K562 (cell line): Measurements from ENCODE around the gene ATP10B. TPM values are rescaled to one million over a fixed set of nuclear protein-coding genes. Genes with fewer than 3 reads are reported as not detected.

Experiments used
- ATAC-seq: fragments of 200-7000 bp; cut with Tn5 transposase; 3 replicates; pipeline ENCODE4 v1.9.1; 2020; ENCODE audit warnings: moderate library complexity
- BruUV-seq: library from RNA; stranded (reverse); fragments of 400-500 nt; replicated peaks from 2 replicates; lab custom pipeline; 2021; lab: Mats Ljungman, UMichigan
- CTCF ChIA-PET: fragments of 300-600 bp; formaldehyde crosslinking; extraction: SDS; loops from one replicate; lab custom pipeline; 2021; ENCODE audit warnings: low intra/inter-chr PET ratio; lab: Yijun Ruan, JAX
- POLR2A ChIA-PET: fragments of 300-600, 350-650 bp; sonication (Branson Sonifier 250); formaldehyde crosslinking; extraction: SDS; loops from one replicate; lab custom pipeline; 2021; ENCODE audit warnings: antibody characterized with exemption, inconsistent platforms; lab: Yijun Ruan, JAX
- DNase-seq, 4 experiments: peaks; one replicate each; pipeline versions ENCODE4 v3.0.0 to v3.0.0-alpha.2; 2011 to 2018; ENCODE audit warnings: low spot score in 3 of 4, mixed read lengths in 3 of 4; ENCODE audit errors: extremely low read depth in 1 of 4
- FAIRE-seq: peaks from 2 replicates; lab custom pipeline; 2011; peaks lifted over from hg19 to GRCh38; lab: Jason Lieb, UNC
- H2AFZ ChIP-seq: 2 replicates; pipeline ENCODE4 v1.6.0; 2011; ENCODE audit warnings: low read depth, low read length, control low read depth, inconsistent platforms
- H3K27ac ChIP-seq: fragments of 200-600 bp; 3 replicates; pipeline ENCODE4 v1.8.0; 2011; ENCODE audit warnings: low read depth, mild to moderate bottlenecking, control low read depth, inconsistent platforms, low read length, moderate library complexity, mixed read lengths; ENCODE audit errors: extremely low read depth
- H3K27me3 ChIP-seq, 2 experiments: fragments of 300-600 bp in 1 of 2; 2 replicates in 1 of 2; 3 replicates in 1 of 2; pipeline versions ENCODE4 v1.6.0 to v1.8.0; 2011; ENCODE audit warnings: inconsistent platforms in 2 of 2, low read length in 2 of 2, mild to moderate bottlenecking in 1 of 2, mixed read lengths in 1 of 2, moderate library complexity in 1 of 2; ENCODE audit not compliant: control insufficient read depth in 2 of 2, insufficient read depth in 2 of 2
- H3K36me3 ChIP-seq: fragments of 300-600 bp; 3 replicates; pipeline ENCODE4 v1.8.0; 2011; ENCODE audit warnings: mild to moderate bottlenecking, low read length, inconsistent platforms; ENCODE audit not compliant: control insufficient read depth, insufficient read depth
- H3K4me1 ChIP-seq, 2 experiments: fragments of 200-600 bp in 1 of 2; replicated peaks in 1 of 2; 2 replicates in 1 of 2; 3 replicates in 1 of 2; pipeline versions ENCODE4 v1.5.1 to v1.8.0; 2011; ENCODE audit warnings: inconsistent platforms in 2 of 2, low read length in 2 of 2, mild to moderate bottlenecking in 1 of 2, mixed read lengths in 1 of 2, moderate library complexity in 1 of 2; ENCODE audit not compliant: control insufficient read depth in 2 of 2, insufficient read depth in 2 of 2
- H3K4me2 ChIP-seq: 2 replicates; pipeline ENCODE4 v1.6.1; 2011; ENCODE audit warnings: low read length, control low read depth, inconsistent platforms, mixed read lengths; ENCODE audit not compliant: insufficient read depth
- H3K4me3 ChIP-seq: fragments of 200-600 bp; sonication (generic), shearing (Covaris generic); 2 replicates; pipeline ENCODE4 v1.5.1; 2016; ENCODE audit warnings: control low read depth, inconsistent platforms
- H3K79me2 ChIP-seq: fragments of 200-600 bp; 3 replicates; pipeline ENCODE4 v1.8.0; 2011; ENCODE audit warnings: low read length, inconsistent platforms; ENCODE audit not compliant: control insufficient read depth, insufficient read depth
- H3K9ac ChIP-seq, 2 experiments: 2 replicates each; pipeline versions ENCODE4 v1.6.0 to v1.6.1; 2011; ENCODE audit warnings: low read depth in 2 of 2, low read length in 2 of 2, control low read depth in 1 of 2, inconsistent platforms in 1 of 2, mild to moderate bottlenecking in 1 of 2, mixed read lengths in 1 of 2; ENCODE audit not compliant: insufficient read depth in 1 of 2
- H3K9me1 ChIP-seq: one replicate; pipeline ENCODE4 v1.6.0; 2011; ENCODE audit warnings: inconsistent platforms, mild to moderate bottlenecking, low read length, moderate library complexity; ENCODE audit not compliant: control insufficient read depth, insufficient read depth
- H3K9me3 ChIP-seq: replicated peaks from 2 replicates; pipeline ENCODE4 v1.5.1; 2011; ENCODE audit warnings: low read depth, low read length, inconsistent platforms; ENCODE audit not compliant: control insufficient read depth, insufficient read depth
- H4K20me1 ChIP-seq: replicated peaks from 2 replicates; pipeline ENCODE4 v1.6.1; 2011; ENCODE audit warnings: low read length, inconsistent platforms, mixed read lengths; ENCODE audit not compliant: control insufficient read depth, insufficient read depth
- BHLHE40 ChIP-seq: IDR thresholded peaks from 2 replicates; pipeline ENCODE4 v1.6.1; 2011; ENCODE audit warnings: low read length, improper control_type of control experiment
- CBX5 ChIP-seq: IDR thresholded peaks from 2 replicates; pipeline ENCODE4 v1.6.1; 2014; ENCODE audit warnings: low read depth, borderline replicate concordance
- MTA1 ChIP-seq: fragments of 450-650 bp; IDR thresholded peaks from 2 replicates; pipeline ENCODE4 v1.6.1; 2017; ENCODE audit warnings: borderline replicate concordance
- NR1H2 ChIP-seq: sonication (generic); formaldehyde crosslinking; IDR thresholded peaks from 2 replicates; pipeline ENCODE4 v1.4.0; 2020; ENCODE audit warnings: mild to moderate bottlenecking, missing genetic modification reagents
- RAD51 ChIP-seq: fragments of 450-650 bp; IDR thresholded peaks from 2 replicates; pipeline ENCODE4 v1.7.1; 2016; ENCODE audit warnings: low read depth, mild to moderate bottlenecking, borderline replicate concordance
- SP1 ChIP-seq: sonication (generic); formaldehyde crosslinking; IDR thresholded peaks from 2 replicates; pipeline ENCODE4 v1.8.1; 2022; ENCODE audit warnings: mild to moderate bottlenecking, missing genetic modification reagents
- SRSF3 ChIP-seq: fragments of 200-400 bp; formaldehyde crosslinking; IDR thresholded peaks from 2 replicates; pipeline ENCODE4 v1.6.1; 2016; ENCODE audit warnings: mild to moderate bottlenecking, low read length, moderate library complexity; ENCODE audit not compliant: insufficient read depth
- ZNF282 ChIP-seq: sonication (generic); formaldehyde crosslinking; IDR thresholded peaks from 2 replicates; pipeline ENCODE4 v1.8.1; 2023; ENCODE audit warnings: missing genetic modification reagents
- ZNF717 ChIP-seq: fragments of 250-450 bp; sonication (Bioruptor Pico); IDR thresholded peaks from 2 replicates; pipeline ENCODE4 v1.5.0; 2021
- WGBS: fragments of 100-300 bp; shearing (Covaris generic); methylation state at CpG from one replicate; pipeline ENCODE4 v1.1.6; 2016; ENCODE audit warnings: low coverage, mixed read lengths; ENCODE audit not compliant: insufficient coverage; ENCODE audit errors: missing lambda C conversion rate; 5-methylcytosine and 5-hydroxymethylcytosine counted together
- in situ Hi-C: fragments of 300-500 bp; cut with MboI; formaldehyde crosslinking; loops from 4 replicates; pipeline ENCODE4 v1.15.0; 2018; ENCODE audit warnings: inconsistent platforms, mixed read lengths
- intact Hi-C: fragments of 100-400 bp; cut with micrococcal nuclease; formaldehyde crosslinking; loops from 2 replicates; pipeline ENCODE4 v1.14.2; 2022
- polyA plus RNA-seq, 8 experiments: library from polyadenylated mRNA; depleted of rRNA in 4 of 8; stranded (reverse) in 5 of 8; unstranded in 3 of 8; fragments of >200 nt; fragmentation: Nextera tagmentation in 2 of 8; fragmentation: Illumina TruSeq in 1 of 8; extraction: Ambion mirVana in 2 of 8; extraction: Trizol in 1 of 8; gene quantifications; 2 replicates each; pipeline versions ENCODE4 v1.2.1 to v1.2.3, GENCODE V29; 2011 to 2014; ENCODE audit warnings: inconsistent platforms in 1 of 8, missing spikeins in 1 of 8
- total RNA-seq, 7 experiments: library from RNA; depleted of rRNA in 6 of 7; stranded (reverse); fragments of >200 nt in 6 of 7; fragmentation: Illumina TruSeq in 2 of 7; extraction: Trizol in 2 of 7; gene quantifications; 2 replicates each; pipeline versions ENCODE4 v1.2.1 to v1.2.3, GENCODE V29; 2011 to 2021; ENCODE audit warnings: low replicate concordance in 1 of 7
- TF ChIP-seq, protein P1 (sequence below): fragments of 450-650 bp; conservative IDR thresholded peaks from 2 replicates; pipeline ENCODE4 v1.6.1; 2016; ENCODE audit warnings: missing genetic modification characterization, low read depth, mild to moderate bottlenecking, missing compliant biosample characterization, moderate library complexity
- TF ChIP-seq, protein P2 (sequence below): fragments of 250-450 bp; sonication (Bioruptor Pico); IDR thresholded peaks from 2 replicates; pipeline ENCODE4 v1.5.0; 2022; ENCODE audit warnings: mild to moderate bottlenecking
- TF ChIP-seq, protein P3 (sequence below), 2 experiments: fragments of 450-650 bp in 1 of 2; IDR thresholded peaks; 2 replicates each; pipeline ENCODE4 v1.6.1; 2011 to 2017; ENCODE audit warnings: low read depth in 2 of 2, antibody characterized with exemption in 1 of 2, borderline replicate concordance in 1 of 2, low read length in 1 of 2, mild to moderate bottlenecking in 1 of 2, mixed read lengths in 1 of 2; ENCODE audit not compliant: control insufficient read depth in 1 of 2
- TF ChIP-seq, protein P4 (sequence below): sonication (generic); formaldehyde crosslinking; IDR thresholded peaks from 2 replicates; pipeline ENCODE4 v1.8.0; 2022; ENCODE audit warnings: mild to moderate bottlenecking, missing genetic modification reagents

ATP10B gene
- total and polyA plus RNA-seq, 9 of the 15 experiments (the other 6 are each of a cell fraction or from before 2014, with no cell fraction given): 0.04 TPM; not detected in 8

DNA sequence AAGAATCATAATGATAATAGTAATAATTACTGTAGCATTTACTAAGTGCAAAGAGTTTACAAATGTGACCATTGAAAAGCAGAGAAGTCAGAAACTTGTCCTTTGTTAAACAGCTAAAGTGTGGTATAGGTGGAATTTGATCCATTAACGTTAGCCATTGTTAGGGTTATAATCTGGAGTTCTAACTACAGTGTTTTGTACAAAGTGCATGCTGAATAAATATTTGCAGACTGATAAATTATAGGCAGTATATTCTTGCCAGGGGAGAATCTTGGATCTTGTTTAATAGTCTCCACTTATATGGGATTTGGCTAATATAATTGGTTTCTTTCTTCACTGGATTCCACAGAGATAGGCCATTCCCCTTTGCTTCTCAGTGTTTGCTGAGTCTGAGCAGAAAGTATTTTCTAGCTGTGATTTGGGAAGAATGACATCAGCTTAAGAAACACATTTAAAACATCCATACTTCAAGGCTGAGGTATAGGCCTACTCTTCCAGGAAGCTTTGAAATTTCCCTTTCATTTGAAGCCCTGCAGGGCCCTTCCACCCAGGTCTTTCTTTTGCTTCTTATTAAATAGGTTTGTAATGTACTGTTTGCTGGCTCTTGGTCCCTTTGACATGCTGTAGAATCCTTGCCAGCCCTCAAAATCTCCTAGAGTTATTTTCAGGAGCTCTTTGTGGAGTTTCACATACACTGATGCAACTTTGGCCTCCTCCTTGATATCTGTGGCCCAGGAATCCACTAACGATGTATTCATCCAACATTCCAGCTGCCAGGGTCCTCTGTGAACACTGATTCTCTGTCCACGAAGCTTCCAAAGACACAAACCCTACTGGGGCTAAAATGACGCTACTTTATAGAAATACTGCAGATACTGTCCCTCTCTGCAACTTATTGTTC lies 51.4 kb downstream of the ATP10B start (continued):
- TF ChIP-seq BHLHE40 (no peak), NR1H2 (no peak)

DNA sequence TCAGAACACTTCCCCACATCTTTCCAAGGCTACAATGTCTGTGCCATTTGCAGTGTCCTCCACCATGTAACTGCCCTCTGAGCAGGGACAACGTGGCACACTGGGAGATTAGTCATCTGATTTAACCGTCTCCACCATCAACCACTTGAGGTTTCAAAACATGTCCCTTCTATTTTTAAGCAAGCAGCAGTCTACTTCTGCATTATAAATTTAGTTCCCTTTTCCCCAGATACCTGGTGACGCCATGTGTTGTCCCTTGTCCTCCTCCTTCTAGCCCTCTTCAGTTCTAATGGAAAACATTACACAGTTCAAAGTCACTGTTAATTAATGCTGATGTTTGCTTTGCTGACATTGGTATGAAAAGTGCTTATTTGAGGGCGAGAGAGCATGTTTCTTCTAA lies 52.8 kb downstream of the ATP10B start:
- Histone ChIP-seq H2AFZ (no peak overlapping the region), H3K27me3 (no peaks in the 10 kb centered on the region), H3K9me3 (no peaks in the 10 kb centered on the region), H4K20me1 (no peaks in the 10 kb centered on the region), H3K9me1 (no peaks in the 10 kb centered on the region), H3K79me2 (no peaks in the 10 kb centered on the region), H3K36me3 (no peaks in the 10 kb centered on the region), H3K4me3 (no peak overlapping the region), H3K4me2 (no peak overlapping the region), H3K27ac (no peak overlapping the region), H3K4me1 (no peaks in the 10 kb centered on the region), H3K9ac (no peak overlapping the region)
- intact Hi-C loops: no loop called here
- WGBS: 3% methylated on average over 3 of the region's 4 CpGs
- no peak for DNase-seq
- no TSS peak for BruUV-seq
- ChIA-PET POLR2A (no interaction called here), CTCF (no interaction called here)
- FAIRE-seq: no peak
- in situ Hi-C loops: no loop called here
- ATAC-seq: no peak
- TF ChIP-seq SP1 (CRISPR knock-in tag): no peak
- TF ChIP-seq ZNF717 (CRISPR knock-in tag): no peak
- TF ChIP-seq, protein P1, sequence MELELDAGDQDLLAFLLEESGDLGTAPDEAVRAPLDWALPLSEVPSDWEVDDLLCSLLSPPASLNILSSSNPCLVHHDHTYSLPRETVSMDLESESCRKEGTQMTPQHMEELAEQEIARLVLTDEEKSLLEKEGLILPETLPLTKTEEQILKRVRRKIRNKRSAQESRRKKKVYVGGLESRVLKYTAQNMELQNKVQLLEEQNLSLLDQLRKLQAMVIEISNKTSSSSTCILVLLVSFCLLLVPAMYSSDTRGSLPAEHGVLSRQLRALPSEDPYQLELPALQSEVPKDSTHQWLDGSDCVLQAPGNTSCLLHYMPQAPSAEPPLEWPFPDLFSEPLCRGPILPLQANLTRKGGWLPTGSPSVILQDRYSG (tag): no peak
- TF ChIP-seq ZNF282 (CRISPR knock-in tag): no peak
- no peak for TF ChIP-seq CBX5
- no peak for TF ChIP-seq RAD51
- TF ChIP-seq SRSF3: no peak
- TF ChIP-seq, protein P2, sequence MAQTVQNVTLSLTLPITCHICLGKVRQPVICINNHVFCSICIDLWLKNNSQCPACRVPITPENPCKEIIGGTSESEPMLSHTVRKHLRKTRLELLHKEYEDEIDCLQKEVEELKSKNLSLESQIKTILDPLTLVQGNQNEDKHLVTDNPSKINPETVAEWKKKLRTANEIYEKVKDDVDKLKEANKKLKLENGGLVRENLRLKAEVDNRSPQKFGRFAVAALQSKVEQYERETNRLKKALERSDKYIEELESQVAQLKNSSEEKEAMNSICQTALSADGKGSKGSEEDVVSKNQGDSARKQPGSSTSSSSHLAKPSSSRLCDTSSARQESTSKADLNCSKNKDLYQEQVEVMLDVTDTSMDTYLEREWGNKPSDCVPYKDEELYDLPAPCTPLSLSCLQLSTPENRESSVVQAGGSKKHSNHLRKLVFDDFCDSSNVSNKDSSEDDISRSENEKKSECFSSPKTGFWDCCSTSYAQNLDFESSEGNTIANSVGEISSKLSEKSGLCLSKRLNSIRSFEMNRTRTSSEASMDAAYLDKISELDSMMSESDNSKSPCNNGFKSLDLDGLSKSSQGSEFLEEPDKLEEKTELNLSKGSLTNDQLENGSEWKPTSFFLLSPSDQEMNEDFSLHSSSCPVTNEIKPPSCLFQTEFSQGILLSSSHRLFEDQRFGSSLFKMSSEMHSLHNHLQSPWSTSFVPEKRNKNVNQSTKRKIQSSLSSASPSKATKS (CRISPR knock-in tag): no peak
- no peak for TF ChIP-seq MTA1
- TF ChIP-seq, protein P3, sequence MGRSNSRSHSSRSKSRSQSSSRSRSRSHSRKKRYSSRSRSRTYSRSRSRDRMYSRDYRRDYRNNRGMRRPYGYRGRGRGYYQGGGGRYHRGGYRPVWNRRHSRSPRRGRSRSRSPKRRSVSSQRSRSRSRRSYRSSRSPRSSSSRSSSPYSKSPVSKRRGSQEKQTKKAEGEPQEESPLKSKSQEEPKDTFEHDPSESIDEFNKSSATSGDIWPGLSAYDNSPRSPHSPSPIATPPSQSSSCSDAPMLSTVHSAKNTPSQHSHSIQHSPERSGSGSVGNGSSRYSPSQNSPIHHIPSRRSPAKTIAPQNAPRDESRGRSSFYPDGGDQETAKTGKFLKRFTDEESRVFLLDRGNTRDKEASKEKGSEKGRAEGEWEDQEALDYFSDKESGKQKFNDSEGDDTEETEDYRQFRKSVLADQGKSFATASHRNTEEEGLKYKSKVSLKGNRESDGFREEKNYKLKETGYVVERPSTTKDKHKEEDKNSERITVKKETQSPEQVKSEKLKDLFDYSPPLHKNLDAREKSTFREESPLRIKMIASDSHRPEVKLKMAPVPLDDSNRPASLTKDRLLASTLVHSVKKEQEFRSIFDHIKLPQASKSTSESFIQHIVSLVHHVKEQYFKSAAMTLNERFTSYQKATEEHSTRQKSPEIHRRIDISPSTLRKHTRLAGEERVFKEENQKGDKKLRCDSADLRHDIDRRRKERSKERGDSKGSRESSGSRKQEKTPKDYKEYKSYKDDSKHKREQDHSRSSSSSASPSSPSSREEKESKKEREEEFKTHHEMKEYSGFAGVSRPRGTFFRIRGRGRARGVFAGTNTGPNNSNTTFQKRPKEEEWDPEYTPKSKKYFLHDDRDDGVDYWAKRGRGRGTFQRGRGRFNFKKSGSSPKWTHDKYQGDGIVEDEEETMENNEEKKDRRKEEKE (IDR thresholded peaks at IDR 0.05; ENCODE audit: borderline replicate concordance in 1 of 2, control insufficient read depth in 1 of 2, low read depth in 2 of 2, low read length in 1 of 2): no peak
- TF ChIP-seq, protein P4, sequence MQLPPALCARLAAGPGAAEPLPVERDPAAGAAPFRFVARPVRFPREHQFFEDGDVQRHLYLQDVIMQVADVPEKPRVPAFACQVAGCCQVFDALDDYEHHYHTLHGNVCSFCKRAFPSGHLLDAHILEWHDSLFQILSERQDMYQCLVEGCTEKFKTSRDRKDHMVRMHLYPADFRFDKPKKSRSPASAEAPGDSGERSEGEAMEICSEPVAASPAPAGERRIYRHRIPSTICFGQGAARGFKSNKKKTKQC (CRISPR knock-in tag): no peak
